Fibroblast of pulmonary artery (primary cell): ENCODE results near the gene ZC2HC1B.

Experiments used
- DNase-seq: peaks from one replicate; pipeline ENCODE4 v3.0.0-alpha.2; 2010; ENCODE audit warnings: low read depth
- H3K4me3 ChIP-seq: replicated peaks from 2 replicates; pipeline ENCODE4 v1.5.1; 2011; ENCODE audit warnings: low read depth, mild to moderate bottlenecking, control low read depth, low read length, moderate library complexity
- TF ChIP-seq, protein P1 (sequence below): IDR thresholded peaks from 2 replicates; pipeline ENCODE4 v1.5.1; 2011; ENCODE audit warnings: mild to moderate bottlenecking, control low read depth, low read length, inconsistent platforms; ENCODE audit errors: missing control alignments

ZC2HC1B gene

GRCh38 chr6:143936778-143937667 lies 72.7 kb downstream of the ZC2HC1B start:
- TF ChIP-seq, protein P1, sequence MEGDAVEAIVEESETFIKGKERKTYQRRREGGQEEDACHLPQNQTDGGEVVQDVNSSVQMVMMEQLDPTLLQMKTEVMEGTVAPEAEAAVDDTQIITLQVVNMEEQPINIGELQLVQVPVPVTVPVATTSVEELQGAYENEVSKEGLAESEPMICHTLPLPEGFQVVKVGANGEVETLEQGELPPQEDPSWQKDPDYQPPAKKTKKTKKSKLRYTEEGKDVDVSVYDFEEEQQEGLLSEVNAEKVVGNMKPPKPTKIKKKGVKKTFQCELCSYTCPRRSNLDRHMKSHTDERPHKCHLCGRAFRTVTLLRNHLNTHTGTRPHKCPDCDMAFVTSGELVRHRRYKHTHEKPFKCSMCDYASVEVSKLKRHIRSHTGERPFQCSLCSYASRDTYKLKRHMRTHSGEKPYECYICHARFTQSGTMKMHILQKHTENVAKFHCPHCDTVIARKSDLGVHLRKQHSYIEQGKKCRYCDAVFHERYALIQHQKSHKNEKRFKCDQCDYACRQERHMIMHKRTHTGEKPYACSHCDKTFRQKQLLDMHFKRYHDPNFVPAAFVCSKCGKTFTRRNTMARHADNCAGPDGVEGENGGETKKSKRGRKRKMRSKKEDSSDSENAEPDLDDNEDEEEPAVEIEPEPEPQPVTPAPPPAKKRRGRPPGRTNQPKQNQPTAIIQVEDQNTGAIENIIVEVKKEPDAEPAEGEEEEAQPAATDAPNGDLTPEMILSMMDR, result no peak
- no peak for DNase-seq
- H3K4me3 ChIP-seq, result no peak overlapping the region

GRCh38 chr6:143937668-143937970 lies 73.3 kb downstream of the ZC2HC1B start:
- TF ChIP-seq, protein P1, result no peak
- DNase-seq, result no peak
- no peak overlapping the region for H3K4me3 ChIP-seq

DNA sequence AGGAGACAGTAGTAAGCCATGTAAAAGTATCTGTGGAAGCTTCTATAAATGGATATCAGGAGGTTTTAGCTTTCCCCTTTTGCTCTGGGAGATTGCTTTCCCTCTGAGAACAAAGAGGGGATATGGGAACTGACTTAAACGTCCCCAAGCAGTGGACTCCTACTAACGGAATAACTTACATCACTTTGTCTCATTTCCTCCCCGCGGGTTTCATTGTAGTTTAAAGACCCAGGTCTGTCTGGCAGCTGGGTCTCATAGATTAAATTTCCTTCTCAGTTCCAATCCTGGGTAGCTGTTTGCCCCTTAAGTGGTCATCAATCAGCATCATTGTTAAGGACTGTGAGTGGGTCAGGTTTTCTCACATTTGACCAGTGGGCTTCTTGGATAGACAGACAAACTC lies 75.1 kb downstream of the ZC2HC1B start:
- no peak overlapping the region for H3K4me3 ChIP-seq
- DNase-seq, result no peak
- TF ChIP-seq, protein P1, result no peak

- TF ChIP-seq, protein P1, result peak; percentile 83
- DNase-seq, result peak; percentile 62
- no peak overlapping the region for H3K4me3 ChIP-seq
Measured at GRCh38 chr6:143940011-143940597, 75.8 kb downstream of the ZC2HC1B start.

GRCh38 chr6:143941852-143942627 lies 77.8 kb downstream of the ZC2HC1B start:
- DNase-seq, result peak; percentile 65
- TF ChIP-seq, protein P1, result peak; percentile 70
- no peak overlapping the region for H3K4me3 ChIP-seq

DNA sequence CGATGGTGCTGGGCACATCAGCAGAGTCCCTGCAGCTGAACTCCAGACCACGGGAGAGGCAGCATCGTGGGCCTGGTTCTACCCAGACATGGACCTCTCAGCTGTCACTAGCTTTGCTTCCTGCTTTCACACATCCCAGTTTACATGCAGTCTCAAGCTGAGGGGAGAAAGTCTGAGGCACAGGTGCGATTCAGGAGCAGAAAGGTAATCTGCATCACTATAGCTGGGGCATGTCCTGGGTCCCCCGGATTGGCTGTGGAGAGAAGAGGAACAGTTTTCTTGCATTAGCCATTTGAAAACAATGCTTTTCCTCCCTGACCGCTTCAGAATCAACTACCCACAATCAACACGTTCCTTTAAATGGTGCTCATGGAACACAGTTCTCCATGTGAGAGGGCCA lies 83.9 kb downstream of the ZC2HC1B start:
- TF ChIP-seq, protein P1, result no peak
- H3K4me3 ChIP-seq, result no peak overlapping the region
- DNase-seq, result no peak
